Breast epithelium (tissue), 3 donors: ENCODE results near the gene LDLRAD4.

Experiments used
- CTCF ChIP-seq, 3 donors: fragments of 450-650 bp; IDR thresholded peaks; one replicate each; pipeline ENCODE4 v1.5.1; 2016 to 2017; ENCODE audit warnings: antibody characterized with exemption in 3 of 3, mild to moderate bottlenecking in 3 of 3, moderate library complexity in 3 of 3
- POLR2A ChIP-seq: fragments of 450-650 bp; IDR thresholded peaks from one replicate; pipeline ENCODE4 v1.6.1; 2016; ENCODE audit warnings: antibody characterized with exemption, mild to moderate bottlenecking, moderate library complexity
- POLR2AphosphoS5 ChIP-seq, 3 donors: sonication (generic); formaldehyde crosslinking; IDR thresholded peaks; one replicate each; pipeline ENCODE4 v1.6.1; 2017; ENCODE audit warnings: antibody characterized with exemption in 3 of 3

- TF ChIP-seq CTCF (IDR thresholded peaks at IDR 0.05) = no peak
- TF ChIP-seq POLR2A = no peak
- no peak for TF ChIP-seq POLR2AphosphoS5 (IDR thresholded peaks at IDR 0.05)
Observed at GRCh38 chr18:13548106-13548819, 329.7 kb downstream of the LDLRAD4 start.
